ENCODE measurements around the gene TGFB1. TPM values are rescaled to one million over a fixed set of nuclear protein-coding genes. Genes with fewer than 3 reads are reported as not detected.

Gene TGFB1
- polyA plus RNA-seq, 1 donor (not counting 4 experiments of a cell fraction or from before 2014, with no cell fraction given): 5.8 TPM

GRCh38 chr19:41395355-41395754 lies 41.6 kb upstream of the TGFB1 start:
- dilution Hi-C loops (cut with MboI; ENCODE audit: extremely low pct_ligation_motif_present, low sequenced_read_pairs): no loop called here
- Histone ChIP-seq H3K27ac (ENCODE audit: control insufficient read depth, insufficient read depth, low read length) (no peak overlapping the region), H3K4me1 (ENCODE audit: control insufficient read depth, extremely low read depth, insufficient read depth, low read length) (peaks cover 13% of the 10 kb centered on the region), H2AFZ (ENCODE audit: control insufficient read depth, low read length) (no peak overlapping the region), H4K20me1 (ENCODE audit: control insufficient read depth, extremely low read depth, insufficient read depth, low read length) (no peaks in the 10 kb centered on the region), H3K9me3 (ENCODE audit: control insufficient read depth, low read depth, low read length) (no peaks in the 10 kb centered on the region), H3K9me1 (ENCODE audit: control insufficient read depth, extremely low read depth, insufficient read depth, low read length) (no peaks in the 10 kb centered on the region), H3K4me3 (ENCODE audit: control insufficient read depth in 2 of 3, extremely low read depth in 1 of 3, insufficient read depth in 2 of 3, low read depth in 1 of 3, low read length in 3 of 3) (no peak overlapping the region), H3K4me2 (ENCODE audit: control insufficient read depth, extremely low read depth, insufficient read depth, low read depth, low read length) (no peak overlapping the region), H3K9ac (ENCODE audit: control insufficient read depth, extremely low read depth, insufficient read depth, low read length) (no peak overlapping the region), H3K27me3 (ENCODE audit: control insufficient read depth, extremely low read depth, insufficient read depth, low read length) (no peaks in the 10 kb centered on the region), H3K36me3 (ENCODE audit: control insufficient read depth in 2 of 2, extremely low read depth in 1 of 2, insufficient read depth in 2 of 2, low read length in 2 of 2) (peaks cover 7 to 10% of the 10 kb centered on the region in 2 experiments), H3K79me2 (ENCODE audit: control insufficient read depth, insufficient read depth, low read length) (peaks cover 27% of the 10 kb centered on the region)
- no peak for TF ChIP-seq CTCF (optimal IDR thresholded peaks at IDR 0.05 in 1 of 3, IDR thresholded peaks at IDR 0.05 in 1 of 3, conservative IDR thresholded peaks at IDR 0.05 in 1 of 3; ENCODE audit: extremely low read depth in 1 of 3, insufficient read depth in 2 of 3, low read length in 3 of 3)
- DNase-seq (ENCODE audit: low read depth, low spot score) (no peak), FAIRE-seq (no peak)

- no peak overlapping the region for H3K9ac ChIP-seq (ENCODE audit: control insufficient read depth, extremely low read depth, insufficient read depth, low read length)
- TF ChIP-seq EZH2 (IDR thresholded peaks at IDR 0.05; ENCODE audit: low read length): no peak
- no peak for TF ChIP-seq CTCF (optimal IDR thresholded peaks at IDR 0.05 in 1 of 3, IDR thresholded peaks at IDR 0.05 in 1 of 3, conservative IDR thresholded peaks at IDR 0.05 in 1 of 3; ENCODE audit: extremely low read depth in 1 of 3, insufficient read depth in 2 of 3, low read length in 3 of 3)
- H3K27ac ChIP-seq (ENCODE audit: control insufficient read depth, insufficient read depth, low read length): no peak overlapping the region
- H3K9me3 ChIP-seq (ENCODE audit: control insufficient read depth, low read depth, low read length): no peaks in the 10 kb centered on the region
- no peaks in the 10 kb centered on the region for H3K27me3 ChIP-seq (ENCODE audit: control insufficient read depth, extremely low read depth, insufficient read depth, low read length)
- H3K9me1 ChIP-seq (ENCODE audit: control insufficient read depth, extremely low read depth, insufficient read depth, low read length): no peaks in the 10 kb centered on the region
- dilution Hi-C loops (cut with MboI; ENCODE audit: extremely low pct_ligation_motif_present, low sequenced_read_pairs): no loop called here
- H3K4me3 ChIP-seq (ENCODE audit: control insufficient read depth in 2 of 3, extremely low read depth in 1 of 3, insufficient read depth in 2 of 3, low read depth in 1 of 3, low read length in 3 of 3): no peak overlapping the region
- no peak for DNase-seq (ENCODE audit: low read depth, low spot score)
- H3K36me3 ChIP-seq (ENCODE audit: control insufficient read depth in 2 of 2, extremely low read depth in 1 of 2, insufficient read depth in 2 of 2, low read length in 2 of 2): peaks cover 9 to 17% of the 10 kb centered on the region in 2 experiments
- no peak overlapping the region for H3K4me2 ChIP-seq (ENCODE audit: control insufficient read depth, extremely low read depth, insufficient read depth, low read depth, low read length)
- H3K4me1 ChIP-seq (ENCODE audit: control insufficient read depth, extremely low read depth, insufficient read depth, low read length): peaks cover 2% of the 10 kb centered on the region
- H4K20me1 ChIP-seq (ENCODE audit: control insufficient read depth, extremely low read depth, insufficient read depth, low read length): no peaks in the 10 kb centered on the region
- H2AFZ ChIP-seq (ENCODE audit: control insufficient read depth, low read length): no peak overlapping the region
- peaks cover 14% of the 10 kb centered on the region for H3K79me2 ChIP-seq (ENCODE audit: control insufficient read depth, insufficient read depth, low read length)
- FAIRE-seq: no peak
Measured at GRCh38 chr19:41392775-41393174, 39.1 kb upstream of the TGFB1 start.
